Activated CD8-positive, alpha-beta memory T cell treated with anti-CD3 and anti-CD28 coated beads, Interleukin-2, amount 50 U/mL, for 48 hours (primary cell): ENCODE measurements around the gene ADGRG1.
A peak's percentile ranks its signal among the peaks of the same experiment; 100 is the strongest.

Source experiments
- DNase-seq: peaks from one replicate; pipeline ENCODE4 v3.0.0-alpha.2; 2020

ADGRG1 gene

DNA sequence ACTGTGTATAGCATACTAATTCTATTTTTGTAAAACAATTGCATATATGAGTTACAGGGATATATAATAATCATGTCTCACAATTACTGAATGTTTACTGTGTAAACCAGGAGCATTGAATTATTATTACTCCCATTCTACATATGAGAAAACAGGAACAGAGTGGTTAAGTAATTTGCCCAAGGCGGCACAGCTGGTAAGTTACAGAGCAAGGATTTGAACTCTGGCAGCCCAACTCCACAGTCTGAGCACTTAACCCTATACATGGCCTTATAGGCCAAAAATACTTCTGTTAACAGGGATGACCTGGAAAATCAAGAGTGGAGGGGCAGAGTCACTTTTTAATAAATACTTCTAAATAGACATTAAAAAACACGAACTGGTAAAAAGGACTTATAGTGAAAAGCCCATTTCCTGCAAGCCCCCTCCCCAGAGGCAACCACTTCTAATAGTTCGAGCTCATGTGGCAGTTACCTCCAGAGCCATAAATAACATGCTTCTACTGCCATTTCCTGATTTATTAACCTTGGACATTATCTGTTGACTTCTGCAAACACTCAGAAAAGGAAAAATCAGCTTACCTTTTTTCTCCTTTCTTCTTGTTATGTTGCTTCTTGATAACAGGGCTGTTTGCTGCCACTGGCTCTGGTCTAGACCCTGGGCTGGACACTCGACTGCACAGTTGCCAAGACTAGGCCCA, 22.1 kb upstream of the ADGRG1 start:
- no peak for DNase-seq

DNA sequence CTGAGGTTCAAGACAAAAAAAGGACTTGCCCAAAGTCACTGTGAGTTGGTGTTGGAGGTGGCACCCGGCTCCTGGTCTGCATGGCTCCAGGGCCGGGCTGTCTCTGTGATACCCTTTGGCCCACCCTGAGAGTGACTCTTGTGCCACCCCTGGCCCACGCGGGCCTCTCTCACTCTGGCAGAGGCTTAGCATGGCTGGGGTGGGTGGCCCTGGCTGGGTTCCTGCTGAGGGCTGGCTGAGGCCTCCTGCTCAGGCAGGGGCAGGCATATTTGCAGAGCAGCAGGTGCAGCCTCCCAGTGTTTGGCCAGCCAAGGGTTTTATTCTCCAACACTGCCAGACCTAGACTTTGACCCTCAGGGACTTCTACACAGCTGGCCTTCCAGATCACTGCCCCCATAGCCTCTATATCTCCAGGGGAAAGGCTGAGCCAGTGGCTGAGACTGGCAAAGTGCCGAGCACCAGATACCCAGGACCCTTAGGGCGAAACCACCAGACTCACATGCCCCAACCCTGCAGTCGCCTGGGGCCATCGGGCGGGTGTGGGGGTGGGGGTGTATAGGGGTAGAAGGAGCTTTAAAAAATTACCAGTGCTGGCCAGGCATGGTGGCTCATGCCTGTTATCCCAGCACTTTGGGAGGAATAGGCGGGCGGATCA, 21.5 kb upstream of the ADGRG1 start:
- DNase-seq: peak; percentile 52

DNA sequence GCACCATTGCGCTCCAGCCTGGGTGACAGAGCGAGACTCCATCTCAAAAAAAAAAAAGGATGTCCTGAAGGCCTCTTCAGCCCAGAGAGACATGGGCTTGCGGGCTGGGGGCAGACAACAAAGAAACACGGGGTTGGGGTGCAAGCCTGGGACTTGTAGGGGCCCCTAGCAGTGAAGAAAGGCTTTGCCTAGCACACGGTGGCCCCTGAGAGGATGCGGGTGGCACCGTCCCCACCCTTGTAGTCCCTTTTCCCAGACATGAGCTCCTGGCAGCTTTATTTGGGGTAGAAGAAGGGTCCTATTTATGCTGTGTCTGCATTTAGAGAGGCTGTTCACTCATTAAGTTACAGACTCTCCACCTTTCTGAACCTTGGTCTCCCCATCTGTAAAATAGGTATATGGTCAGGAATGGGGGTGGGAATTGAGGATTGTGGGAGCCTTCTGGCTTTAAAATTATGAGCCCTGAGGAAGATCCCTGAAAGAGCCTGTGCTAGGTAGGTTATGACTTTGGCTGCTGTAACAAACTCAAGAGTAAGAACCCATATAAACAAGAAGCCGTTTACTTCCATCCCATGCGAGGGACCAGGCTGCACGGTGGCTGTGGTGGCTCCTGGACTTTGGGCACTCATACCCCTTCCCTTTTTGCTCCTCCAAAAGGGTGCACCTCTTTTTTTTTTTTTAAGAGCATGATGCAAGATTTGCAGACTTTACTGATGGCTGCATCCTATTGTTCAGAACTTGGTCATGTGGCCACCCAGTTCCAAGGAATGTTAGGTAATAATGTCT, 20.6 kb upstream of the ADGRG1 start:
- peak; percentile 52 for DNase-seq

DNA sequence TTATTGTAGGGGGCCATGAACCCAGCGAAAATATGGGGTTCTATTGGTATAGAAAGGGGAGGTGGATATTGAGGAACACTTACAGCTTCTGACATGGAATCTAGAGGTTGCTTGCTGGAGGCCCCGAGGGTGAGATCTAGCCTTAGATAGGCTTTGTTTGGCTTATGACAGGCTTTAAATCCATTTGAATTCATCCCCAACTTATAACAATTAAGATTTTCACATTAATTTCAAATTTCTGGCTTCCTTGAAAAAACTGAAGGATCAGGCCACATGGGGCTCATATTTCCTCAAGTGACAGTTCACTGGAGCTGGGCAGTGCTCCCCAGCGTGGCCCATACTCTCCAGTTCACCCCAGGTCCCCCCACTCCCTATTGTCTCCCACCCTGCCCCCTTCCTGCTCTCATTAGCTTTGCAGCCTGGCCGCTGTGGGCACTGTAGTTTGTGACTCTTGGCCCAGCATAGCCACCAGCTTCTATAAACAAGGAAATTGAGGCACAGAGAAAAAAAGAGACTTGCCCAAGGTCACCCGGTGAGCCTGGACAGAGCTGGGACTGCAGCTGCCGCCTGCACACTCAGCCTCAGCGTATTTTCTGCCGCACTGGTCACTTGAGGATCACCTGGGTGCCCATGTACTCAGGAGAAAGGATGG, 19.8 kb upstream of the ADGRG1 start:
- DNase-seq: peak; percentile 48

DNA sequence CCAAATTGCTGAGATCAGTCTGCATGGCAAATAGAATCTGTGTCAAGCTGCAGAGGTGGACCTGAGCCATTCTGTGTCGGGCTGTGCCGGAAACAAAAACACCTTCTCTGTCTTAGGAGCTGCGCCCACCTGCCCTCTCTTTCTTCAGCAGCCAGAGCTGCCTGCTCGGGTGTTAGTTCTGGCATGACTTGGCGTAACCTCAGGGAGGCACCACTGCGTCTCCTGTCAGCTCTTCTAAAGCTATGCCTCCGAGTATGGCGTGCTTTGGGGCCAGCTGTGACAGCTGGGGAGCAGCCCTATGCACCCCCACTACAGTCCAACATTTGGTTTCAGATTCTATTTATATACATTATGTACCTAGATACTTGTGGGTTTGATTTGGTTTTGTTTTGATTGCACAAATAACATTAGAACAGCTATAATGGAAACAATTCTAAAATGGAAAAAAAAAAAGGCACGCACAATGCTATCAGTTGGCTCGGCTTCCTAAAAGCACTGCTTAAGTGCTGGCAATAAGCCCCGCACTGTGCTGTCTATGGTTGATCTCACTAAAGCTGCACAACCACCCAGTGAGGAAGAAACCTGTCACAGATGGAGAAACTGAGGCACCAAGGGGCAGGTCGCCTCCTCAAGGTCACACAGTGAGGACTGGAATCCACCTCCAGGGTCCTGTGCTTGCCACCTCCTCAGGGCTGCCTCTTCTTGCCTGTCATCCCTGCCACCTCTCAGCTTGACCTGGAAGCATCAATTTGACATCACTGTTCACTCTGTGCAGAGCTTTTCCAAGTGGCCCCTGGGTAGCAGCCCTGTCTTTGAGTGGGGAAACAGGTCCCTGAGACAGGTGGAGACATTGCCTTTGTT, 18.7 kb upstream of the ADGRG1 start:
- DNase-seq: peak; percentile 87

DNA sequence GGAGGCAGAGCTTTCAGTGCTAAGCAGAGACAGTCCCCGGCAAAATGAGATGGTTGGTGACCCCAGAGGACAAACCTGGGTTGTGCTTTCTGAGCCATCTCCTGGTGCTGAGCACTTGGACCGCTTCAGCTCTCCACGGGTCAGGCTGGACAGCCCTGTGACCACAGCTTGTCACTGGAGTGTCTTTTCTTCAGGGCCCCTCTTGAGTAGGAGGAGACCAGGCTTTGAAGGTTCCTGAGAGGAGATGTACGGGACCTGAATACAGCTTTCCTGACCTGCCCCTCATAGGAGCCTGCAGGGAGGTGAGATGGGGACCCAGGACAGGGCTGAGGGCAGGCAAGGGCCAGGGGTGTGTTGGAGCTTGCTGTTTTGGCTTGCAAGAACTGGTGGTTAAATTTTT, 17.8 kb upstream of the ADGRG1 start:
- peak; percentile 60 for DNase-seq

DNA sequence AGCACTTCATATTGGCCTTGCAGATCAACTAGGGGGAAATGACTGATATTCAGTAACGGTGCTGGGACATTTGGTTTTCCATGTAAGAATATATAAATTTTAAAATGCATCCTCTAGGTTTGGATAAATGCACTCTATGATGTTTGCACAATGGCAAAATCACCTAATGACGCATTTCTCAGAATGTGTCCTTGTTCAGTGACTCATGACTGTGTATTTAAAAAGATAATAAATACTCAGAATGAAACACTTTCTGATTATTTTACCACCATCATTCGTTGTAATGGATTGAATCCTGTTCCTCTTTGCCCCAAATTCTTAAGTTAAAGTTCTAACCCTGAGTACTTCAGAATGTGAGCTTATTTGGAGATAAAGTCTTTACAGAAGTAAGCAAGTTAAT, 17.2 kb upstream of the ADGRG1 start:
- no peak for DNase-seq

DNA sequence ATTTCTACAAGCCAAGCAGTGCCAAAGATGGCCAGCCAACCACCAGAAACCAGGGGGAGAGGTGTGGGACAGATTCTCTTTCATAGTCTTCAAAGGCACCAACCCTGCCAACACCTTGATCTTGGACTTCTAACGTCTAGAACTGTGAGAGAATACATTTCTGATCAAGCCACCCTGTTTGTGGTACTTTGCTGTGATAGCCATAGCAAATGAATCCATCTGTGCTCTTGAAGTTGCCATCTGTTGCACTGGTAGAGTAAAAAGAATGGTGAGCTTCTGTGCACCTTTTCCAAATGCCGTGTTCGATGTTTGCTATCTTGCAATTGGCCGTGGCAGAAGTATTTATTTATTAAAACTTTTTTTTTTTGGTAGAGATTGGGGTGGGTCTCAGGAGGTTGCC, 16.7 kb upstream of the ADGRG1 start:
- DNase-seq: peak; percentile 46

DNA sequence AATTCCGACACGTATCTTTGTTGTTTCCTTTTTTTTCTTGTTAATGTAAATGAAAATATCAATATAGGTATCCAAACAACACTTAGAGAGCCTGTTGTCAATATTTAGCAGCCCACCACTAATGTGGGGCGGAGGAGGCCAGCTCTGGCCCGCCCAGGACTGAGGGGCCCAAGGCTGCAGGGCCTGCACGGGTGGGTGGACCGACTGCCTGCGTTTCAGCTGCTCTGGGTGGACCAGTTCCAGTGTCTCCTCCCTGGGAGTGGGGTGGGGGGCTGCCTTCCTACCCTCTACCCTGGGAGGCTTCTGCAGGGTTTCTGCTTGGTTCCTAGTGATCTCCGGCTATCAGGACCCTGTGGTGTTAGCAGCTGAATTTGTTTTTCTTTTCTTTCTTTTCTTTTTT, 15.9 kb upstream of the ADGRG1 start:
- DNase-seq: no peak

DNA sequence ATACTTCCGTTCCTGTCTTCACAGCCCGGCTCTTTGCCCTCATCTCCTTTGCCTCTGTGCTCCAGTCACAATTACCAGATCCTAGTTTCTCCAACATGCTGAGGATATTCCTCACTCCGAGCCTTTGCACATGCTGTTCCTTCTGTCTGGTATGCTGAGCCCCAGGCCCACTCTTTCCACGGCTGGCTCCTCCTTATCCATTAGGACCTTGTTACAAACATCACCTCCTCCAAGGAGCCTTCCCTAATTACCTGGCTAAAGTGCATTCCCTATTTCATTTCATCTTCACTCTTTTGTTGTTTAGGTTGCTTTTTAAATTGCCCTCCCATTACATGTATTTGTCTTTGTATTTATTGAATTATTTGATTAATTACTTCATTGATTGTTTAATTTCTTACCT, 14.9 kb upstream of the ADGRG1 start:
- no peak for DNase-seq

DNA sequence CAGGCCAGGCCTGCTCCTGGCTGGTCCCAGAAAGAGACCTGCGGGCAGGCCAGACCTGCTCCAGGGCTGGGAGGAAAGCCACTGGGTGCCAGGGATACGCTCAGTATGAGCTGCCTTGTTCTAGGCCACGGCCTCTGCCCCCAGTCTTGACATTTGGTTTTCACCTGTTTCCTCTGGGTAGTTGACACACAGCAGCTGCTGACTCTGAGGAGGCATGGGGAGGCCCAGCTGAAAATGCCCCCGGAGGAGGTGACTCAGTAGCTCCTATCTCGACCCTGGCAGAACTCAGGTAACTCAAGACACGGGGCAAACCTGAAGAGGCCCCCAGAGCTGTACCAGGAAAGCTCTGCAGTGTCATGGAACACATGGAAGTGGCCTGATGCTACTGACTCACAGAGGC, 13.9 kb upstream of the ADGRG1 start:
- peak; percentile 76 for DNase-seq

DNA sequence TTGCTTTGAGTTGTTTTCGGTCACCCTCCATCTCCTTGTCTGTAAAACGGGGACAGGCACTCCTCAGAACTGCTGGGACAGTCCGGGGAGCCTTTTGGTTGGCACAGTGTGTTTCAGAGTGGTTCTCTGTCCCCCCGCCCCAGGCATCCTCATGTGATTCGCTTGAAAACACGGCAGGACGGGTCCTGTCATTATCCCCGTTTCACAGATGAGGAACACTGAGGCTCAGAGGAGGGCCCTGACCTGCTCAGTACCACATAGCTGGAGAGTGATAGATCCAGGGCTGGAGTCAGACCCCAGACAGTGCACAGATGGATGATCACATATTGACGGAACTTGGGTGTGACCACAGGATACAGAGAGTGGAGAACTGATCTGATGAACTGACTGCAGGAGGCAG, 13.5 kb upstream of the ADGRG1 start:
- no peak for DNase-seq

DNA sequence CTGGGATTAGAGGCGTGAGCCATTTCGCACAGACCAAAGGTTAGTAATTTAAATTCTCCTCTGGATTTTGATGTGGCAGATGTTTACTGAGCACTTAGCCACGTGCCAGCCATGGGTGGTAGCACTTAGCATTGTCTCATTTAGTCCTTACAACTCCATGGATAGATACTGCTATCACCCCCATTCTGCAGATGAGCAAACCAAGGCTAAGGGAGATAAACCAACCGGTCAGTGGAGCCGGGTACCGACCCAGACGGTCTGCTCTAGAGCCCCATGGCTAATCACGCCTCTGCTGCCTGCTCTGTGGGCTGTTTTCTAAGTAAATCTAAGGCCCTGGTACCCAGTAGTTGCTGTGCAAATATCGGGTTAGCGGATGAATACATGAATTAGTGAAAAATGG, 12.6 kb upstream of the ADGRG1 start:
- DNase-seq: no peak

DNA sequence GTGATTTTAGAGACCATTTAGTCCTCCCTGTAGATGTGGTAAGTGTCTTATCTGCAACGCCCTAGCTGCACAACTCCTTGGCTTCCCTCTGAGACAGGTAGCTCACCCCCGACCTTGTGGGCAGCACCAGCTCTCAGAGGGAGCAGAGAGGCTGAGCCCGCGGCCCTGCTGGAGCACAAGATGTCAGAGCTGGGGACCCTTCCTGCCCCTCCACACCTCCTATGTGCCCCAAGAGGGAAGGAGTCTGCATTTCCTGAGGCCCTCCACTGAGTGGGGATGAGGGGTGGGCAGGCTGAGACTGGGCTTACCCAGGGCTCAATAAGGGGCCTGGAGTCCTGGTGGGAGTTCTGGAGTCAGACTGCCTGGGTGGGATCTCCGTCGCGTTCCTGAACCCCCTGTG, 12.2 kb upstream of the ADGRG1 start:
- no peak for DNase-seq

DNA sequence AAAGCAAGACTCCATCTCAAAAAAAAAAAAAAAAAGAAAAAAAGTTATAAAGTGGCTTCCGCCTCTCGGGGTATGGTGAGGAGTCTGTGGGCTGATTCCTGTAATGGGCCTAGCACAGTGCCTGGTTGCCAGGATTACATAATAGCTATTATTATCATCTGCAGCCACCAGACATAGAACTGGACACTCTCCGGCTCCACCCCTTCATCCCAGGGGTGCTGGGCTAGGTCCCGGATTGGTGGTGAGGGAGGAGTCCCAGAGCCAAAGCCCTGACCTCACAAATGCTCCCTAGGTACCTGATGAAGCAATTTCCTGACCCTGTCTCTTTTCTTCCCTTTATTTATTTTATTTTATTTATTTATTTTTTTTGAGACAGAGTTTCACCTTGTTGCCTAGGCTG, 11.6 kb upstream of the ADGRG1 start:
- DNase-seq: no peak

DNA sequence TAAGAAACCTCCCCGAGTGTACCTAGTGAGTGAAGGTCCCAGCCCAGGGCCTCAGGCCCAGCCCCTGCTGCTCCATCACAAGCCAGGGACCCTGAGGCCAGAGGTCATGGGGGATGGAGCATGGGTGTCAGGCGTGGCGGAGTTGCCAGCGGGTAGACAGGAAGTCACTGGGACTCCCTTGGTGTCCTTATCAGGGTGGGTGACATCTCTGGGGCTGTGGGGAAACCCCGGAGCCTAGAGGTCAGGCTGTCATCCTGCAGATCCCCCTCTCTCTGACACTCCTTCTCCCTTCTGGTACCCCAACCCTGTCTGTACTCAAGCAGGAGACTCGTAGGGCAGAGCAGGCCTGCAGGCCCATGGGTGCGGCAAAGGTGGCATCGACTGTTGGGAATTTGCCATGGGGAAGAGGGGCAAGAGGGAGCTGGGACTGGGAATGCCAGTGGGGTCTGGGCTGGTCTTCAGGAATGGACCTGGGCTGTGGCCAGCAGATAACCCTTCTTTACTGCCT, 10.8 kb upstream of the ADGRG1 start:
- DNase-seq: no peak

DNA sequence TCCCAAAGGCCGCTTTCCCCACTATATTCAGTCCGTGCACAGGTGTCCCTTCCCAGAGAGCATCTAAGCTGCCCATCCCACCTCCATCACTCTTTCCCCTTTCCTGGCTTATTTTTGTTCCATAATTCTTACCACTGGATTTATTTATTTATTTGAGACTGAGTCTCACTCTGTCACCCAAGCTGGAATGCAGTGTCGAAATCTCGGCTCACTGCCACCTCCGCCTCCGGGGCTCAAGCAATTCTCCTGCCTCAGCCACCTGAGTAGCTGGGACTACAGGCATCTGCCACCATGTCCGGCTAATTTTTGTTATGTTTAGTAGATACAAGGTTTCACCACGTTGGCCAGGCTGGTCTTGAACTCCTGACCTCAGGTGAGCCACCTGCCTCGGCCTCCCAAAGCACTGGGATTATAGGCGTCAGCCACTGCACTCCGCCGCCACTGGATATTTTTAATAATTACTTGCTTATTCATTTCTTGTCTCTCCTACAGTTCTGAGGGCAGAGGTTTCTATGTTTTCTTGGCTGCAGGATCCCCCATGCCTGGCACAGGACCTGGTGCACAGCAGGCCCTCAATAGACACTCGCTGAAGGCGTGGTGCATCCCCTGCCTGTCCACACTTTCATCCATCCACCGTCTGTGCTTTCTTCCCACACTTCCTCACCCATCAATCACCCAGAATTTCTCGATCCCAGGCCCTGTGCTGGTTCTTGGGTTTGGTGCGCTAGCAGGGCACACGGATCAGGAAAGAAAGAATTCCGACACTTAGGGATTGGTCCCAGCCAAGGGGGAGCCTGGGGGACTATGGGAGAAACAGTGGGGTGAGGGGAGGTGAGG, 9.9 kb upstream of the ADGRG1 start:
- DNase-seq: no peak

DNA sequence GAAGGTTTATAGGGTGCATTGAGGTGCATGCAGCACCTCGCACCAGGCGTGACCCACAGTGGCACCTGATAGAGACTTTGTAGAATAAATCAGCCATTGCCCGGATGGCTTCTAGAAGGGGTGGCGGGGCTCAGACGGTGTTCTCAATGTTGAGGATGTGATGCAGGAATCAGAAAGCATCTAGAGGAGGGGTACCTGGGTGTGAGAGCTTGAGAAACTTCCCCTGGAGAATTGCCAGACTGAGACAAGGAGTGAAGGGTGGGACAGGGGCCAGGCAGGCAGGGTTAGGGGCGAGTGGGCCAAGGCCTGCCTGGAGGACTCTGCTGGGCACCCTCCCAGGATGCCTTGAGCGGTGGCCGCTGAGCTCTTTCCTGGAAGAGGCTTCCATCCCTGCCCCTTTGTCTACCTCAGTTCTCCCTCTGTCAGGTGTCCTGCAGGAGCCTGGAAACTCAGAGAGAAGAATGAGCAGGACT, 9.3 kb upstream of the ADGRG1 start:
- DNase-seq: no peak

DNA sequence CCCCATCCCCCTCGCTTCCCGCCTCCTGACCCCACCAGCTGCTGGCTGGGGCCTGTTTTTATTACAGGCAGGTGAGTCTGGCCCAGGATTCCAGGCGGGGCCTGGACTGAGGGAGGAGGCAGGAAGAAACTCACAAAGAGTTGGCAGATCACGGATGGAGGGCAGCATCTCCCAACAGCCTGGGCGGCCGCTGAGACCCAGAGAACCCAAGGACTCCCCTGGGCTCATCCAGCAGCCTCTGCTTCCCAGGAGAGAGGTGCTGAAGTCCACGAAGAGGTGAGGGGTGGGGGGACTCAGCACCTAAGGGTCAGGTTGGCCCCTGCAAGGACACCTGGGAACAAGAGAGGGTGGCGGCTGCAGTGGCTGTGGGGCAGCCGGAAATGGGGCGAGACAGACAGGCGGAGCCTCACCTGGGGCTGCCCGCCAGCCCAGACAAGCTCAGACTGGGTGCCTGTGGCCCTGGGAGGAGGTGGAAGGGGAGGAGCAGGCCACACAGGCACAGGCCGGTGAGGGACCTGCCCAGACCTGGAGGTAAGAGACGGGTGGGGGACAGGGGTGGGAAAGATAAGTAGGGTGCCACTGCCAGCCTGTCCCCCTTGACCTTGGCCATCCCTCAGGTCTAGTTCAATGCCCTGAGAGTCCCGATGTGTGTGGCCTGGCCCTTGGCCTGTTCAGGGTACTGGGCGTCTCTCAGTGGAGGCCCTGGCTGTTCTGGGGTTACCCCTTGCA, 8.7 kb upstream of the ADGRG1 start:
- no peak for DNase-seq
